HuH-7.5 (cell line): ENCODE results near the gene ZNF860.

Experiments used
- DNase-seq: peaks from one replicate; pipeline ENCODE4 v3.0.0; 2011; ENCODE audit warnings: low spot score

The ZNF860 gene

DNA sequence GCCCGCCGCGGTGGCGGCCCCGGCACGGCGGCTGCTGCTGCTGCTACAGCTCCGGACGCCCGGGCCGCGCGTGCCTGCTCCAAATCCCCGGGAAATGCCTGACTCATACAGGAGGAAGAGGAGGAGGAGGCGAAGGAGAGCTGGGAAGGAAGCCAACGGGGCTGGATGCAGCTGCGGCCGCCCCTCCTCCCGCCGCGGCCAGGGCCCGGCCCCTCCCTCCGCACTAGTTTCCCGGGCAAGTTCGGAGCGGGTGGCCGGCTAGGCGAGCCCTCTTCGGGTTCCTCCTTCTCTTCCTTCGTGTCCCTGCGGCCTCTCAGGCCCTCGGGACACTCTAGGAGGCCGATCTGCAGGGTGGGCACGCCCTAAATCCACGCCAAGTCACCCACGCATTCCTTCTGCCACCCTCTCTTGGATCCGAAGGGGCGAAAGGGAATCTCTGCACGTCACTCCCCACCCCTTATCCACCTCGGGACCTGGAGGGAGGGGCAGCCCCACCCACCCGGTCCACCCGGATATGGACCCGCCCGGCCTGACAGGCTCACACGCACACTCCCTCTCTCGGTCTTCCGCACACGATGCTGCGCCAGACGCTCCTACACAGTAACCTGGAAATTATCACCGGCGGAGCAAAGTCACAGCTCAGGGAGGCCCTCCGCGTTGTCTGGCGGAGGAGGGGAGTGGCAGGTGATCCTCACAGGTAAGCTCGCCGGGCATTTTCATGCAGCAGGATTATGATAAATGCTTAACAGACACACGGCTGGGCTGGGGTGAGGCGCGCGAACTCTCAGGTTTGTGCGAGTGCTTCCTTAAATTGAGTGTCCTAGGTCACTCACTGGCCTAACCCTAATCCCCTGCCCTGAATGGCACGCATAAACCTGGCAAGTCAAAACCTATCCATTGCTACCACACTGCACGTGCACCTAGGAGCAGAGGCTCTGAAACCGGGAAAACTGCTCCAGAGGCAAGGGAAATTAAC lies at the start of gene ZNF860, which contains the start of gene OSBPL10:
ZNF860 (plus strand) TSS at position 545 of the 976 bp plus-strand sequence. CDS start 7,330 bp downstream, outside the sequence.
OSBPL10 (minus strand) TSS at position 57 of the 976 bp plus-strand sequence. CDS start 83 bp downstream, outside the sequence.
- peak; percentile 77 for DNase-seq

DNA sequence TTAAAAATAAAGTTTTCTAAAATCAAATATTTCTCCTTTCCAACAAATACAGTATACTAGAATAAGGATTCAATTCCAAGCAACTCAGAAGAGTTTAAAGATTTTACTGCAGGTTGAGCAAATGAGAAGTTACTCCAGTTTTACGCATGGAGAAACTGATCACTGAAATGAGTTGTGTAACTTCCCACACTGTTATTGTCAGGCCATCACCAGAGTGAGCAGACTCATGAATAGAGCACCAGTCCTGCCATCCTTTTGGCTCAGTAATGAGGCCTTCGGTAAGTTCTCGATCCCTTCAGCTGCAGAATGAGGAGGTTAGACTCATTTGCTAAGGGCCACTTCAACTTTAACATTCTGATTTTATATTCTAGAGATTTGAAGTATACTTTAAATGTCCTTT lies 48.6 kb upstream of the ZNF860 start:
- no peak for DNase-seq

DNA sequence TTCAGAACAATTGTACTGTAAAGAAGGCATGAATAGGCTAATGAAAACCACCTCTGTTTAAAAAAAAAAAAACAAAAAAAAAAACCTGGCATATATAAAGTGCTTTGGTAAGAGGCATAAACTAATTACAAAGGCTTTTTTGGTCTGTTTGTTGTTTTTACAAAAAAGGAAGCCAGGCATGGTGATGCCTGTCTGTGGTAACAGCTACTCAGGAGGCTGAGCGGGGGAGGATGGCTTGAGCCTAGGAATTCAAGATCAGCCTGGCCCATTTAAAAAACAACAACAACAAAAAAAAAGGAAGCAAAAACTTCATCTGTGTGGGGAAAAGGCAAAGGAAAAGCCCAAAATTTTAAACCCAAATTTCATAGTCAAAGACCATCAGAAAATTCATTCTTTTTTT lies 47.5 kb upstream of the ZNF860 start:
- no peak for DNase-seq

GRCh38 chr3:31934866-31935265 lies 46.7 kb upstream of the ZNF860 start:
- no peak for DNase-seq

- no peak for DNase-seq
Measured at GRCh38 chr3:31936420-31937060, 45.0 kb upstream of the ZNF860 start.

- no peak for DNase-seq
Measured at GRCh38 chr3:31937225-31937624, 44.3 kb upstream of the ZNF860 start.

DNA sequence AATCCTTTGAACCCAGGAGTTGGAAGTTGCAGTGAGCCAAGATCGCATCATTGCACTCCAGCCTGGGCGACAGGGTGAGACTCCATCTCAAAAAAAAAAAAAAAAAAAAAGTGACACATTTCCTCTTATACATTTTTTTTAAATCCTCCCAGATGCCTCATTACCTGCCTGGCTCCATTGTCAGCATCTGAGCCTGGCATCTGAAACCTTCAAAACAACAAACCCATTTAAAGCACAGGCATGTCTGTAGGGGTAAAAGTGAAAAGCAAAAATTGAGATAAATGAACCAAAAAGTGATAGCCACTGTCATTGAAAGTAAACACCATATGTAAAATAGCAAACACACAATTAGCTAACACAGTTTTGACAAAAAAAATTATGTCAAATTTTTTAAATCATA lies 39.1 kb upstream of the ZNF860 start:
- DNase-seq: no peak

DNA sequence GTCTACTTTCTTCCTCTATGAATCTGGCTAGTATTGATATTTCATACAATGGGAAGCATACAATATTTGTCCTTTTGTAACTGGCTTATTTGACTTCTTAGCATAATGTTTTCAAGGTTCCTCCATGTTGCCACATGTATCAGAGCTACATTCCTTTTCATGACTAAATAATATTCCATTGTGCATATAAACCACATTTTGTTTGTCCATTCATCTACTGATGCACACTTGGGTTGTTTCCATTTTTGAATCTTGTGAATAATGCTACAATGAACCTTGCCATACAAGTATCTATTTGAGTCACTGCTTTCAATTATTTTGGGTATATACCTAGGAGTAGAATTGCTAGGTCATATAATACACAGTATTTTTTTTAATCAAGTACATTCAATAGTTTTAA lies 38.5 kb upstream of the ZNF860 start:
- no peak for DNase-seq

- DNase-seq: no peak
Measured at GRCh38 chr3:31945738-31946052, 35.9 kb upstream of the ZNF860 start.

GRCh38 chr3:31946484-31947081 lies 35.0 kb upstream of the ZNF860 start:
- no peak for DNase-seq

DNA sequence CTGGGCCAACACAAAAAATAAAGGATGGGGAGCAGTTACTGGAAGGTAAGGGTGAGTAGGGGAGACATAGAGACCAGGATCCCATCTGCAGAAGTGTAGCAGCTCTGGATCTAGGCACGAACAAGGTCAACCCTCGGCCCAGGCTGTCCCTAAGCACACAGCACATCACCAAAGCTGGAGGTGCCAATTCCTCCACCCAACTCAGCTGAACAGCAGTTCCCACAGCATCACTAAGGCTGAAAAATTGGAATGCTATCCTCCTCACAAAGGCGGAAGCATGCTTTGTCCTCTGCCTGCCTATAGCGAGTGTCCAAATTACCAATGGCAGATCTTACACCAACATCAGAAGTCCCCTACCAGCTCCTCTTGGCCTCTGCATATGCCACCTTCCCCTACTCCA lies 34.4 kb upstream of the ZNF860 start:
- DNase-seq: no peak

- no peak for DNase-seq
Measured at GRCh38 chr3:31947671-31948091, 33.9 kb upstream of the ZNF860 start.

GRCh38 chr3:31948280-31948679 lies 33.3 kb upstream of the ZNF860 start:
- DNase-seq: no peak

- DNase-seq: no peak
Measured at GRCh38 chr3:31952205-31952604, 29.3 kb upstream of the ZNF860 start.

- no peak for DNase-seq
Measured at GRCh38 chr3:31953091-31953490, 28.5 kb upstream of the ZNF860 start.

DNA sequence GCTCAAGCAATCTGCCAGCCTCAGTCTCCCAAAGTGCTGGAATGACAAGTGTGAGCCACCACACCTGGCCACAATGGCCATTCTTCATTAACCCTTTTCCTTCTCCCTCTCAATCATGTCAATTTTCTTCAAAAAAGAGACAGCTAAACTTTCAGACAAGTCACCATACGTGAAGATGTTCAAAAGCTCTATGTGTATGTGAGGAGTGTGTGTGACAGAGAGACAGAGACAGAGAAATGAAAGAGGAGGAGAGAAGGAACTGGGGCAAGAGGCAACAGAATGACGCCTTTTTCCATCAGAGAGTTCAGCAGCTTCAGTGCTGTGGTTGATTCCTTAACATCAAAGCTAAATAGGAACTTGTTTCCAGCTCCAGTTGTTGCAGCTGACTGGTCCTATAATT lies 27.9 kb upstream of the ZNF860 start:
- no peak for DNase-seq

DNA sequence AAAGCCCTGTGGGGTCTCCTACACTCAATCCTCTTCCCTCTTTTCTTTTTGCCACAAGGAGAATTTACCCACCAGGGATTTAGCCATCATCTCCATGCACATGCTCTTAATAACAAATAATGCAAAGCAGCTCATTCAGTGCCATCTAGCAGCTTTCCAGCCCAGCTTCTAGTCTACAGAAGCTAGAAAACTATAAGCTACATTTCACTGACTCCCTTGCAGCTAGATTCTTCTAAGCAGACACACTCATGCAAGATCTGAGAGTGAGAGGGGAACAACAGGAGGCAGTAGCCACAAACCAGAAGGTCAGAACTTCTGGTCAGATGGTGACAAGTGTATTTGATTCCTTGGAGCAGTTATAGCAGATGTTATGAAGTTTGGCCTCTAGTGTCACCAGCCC lies 26.0 kb upstream of the ZNF860 start:
- no peak for DNase-seq

- DNase-seq: no peak
Measured at GRCh38 chr3:31957106-31957505, 24.4 kb upstream of the ZNF860 start.

- DNase-seq: no peak
Measured at GRCh38 chr3:31958701-31959152, 22.8 kb upstream of the ZNF860 start.

DNA sequence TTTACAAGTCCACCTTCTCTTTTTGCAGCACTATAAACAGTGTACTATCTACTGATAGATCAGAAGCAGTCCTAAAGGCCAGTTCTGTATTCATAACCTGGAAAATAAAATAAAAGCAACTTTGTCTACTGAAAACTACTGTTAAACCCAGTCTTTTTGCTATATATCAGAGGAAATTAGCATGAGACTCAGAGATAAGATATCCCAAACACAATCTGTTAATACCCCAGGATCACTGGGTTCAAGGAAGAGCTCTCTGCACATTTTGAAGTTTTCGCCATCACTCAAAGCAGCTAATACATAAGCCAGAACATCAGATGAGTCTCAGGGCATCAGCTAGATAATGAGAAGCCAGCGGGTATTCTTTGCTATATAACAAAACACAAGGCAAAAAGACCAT lies 22.3 kb upstream of the ZNF860 start:
- no peak for DNase-seq

- DNase-seq: no peak
Measured at GRCh38 chr3:31959951-31960792, 21.4 kb upstream of the ZNF860 start.
